Kidney (tissue), 14 donors: ENCODE measurements around the gene GLOD4. TPM values are rescaled to one million over a fixed set of nuclear protein-coding genes. Genes with fewer than 3 reads are reported as not detected.

Experiments
- DNase-seq, 5 donors: peaks; one replicate each; pipeline ENCODE4 v3.0.0-alpha.2; 2013 to 2020
- FAIRE-seq: peaks from 2 replicates; lab custom pipeline; 2012; peaks lifted over from hg19 to GRCh38; lab: Jason Lieb, UNC
- H3K27ac ChIP-seq, 2 donors: one replicate each; pipeline ENCODE4 v1.7.0; 2013; ENCODE audit warnings: low read depth in 2 of 2, low read length in 2 of 2, inconsistent platforms in 1 of 2
- H3K27me3 ChIP-seq: one replicate; pipeline ENCODE4 v1.7.1; 2013; ENCODE audit warnings: low read length, inconsistent platforms; ENCODE audit not compliant: control insufficient read depth, insufficient read depth
- H3K36me3 ChIP-seq, 3 donors: one replicate each; pipeline versions ENCODE4 v1.7.0 to v1.7.1; 2013; ENCODE audit warnings: low read length in 3 of 3, control low read depth in 1 of 3, inconsistent platforms in 1 of 3; ENCODE audit not compliant: insufficient read depth in 3 of 3, control insufficient read depth in 2 of 3
- H3K4me1 ChIP-seq, 3 donors: one replicate each; pipeline versions ENCODE4 v1.7.0 to v1.7.1; 2013; ENCODE audit warnings: low read length in 3 of 3, inconsistent platforms in 1 of 3, low read depth in 1 of 3; ENCODE audit not compliant: control insufficient read depth in 2 of 3, insufficient read depth in 2 of 3
- H3K4me3 ChIP-seq, 3 donors: one replicate each; pipeline versions ENCODE4 v1.7.0 to v1.8.1; 2013; ENCODE audit warnings: low read length in 3 of 3, control low read depth in 1 of 3, inconsistent platforms in 1 of 3
- H3K9ac ChIP-seq, 3 donors: one replicate each; pipeline versions ENCODE4 v1.7.0 to v1.7.1; 2013; ENCODE audit warnings: low read length in 3 of 3, control low read depth in 1 of 3, inconsistent platforms in 1 of 3
- H3K9me3 ChIP-seq, 3 donors: one replicate each; pipeline versions ENCODE4 v1.7.0 to v1.7.1; 2013; ENCODE audit warnings: low read length in 3 of 3, control low read depth in 1 of 3, inconsistent platforms in 1 of 3; ENCODE audit not compliant: control insufficient read depth in 2 of 3, insufficient read depth in 1 of 3
- intact Hi-C: fragments of 100-400 bp; cut with DNase I; formaldehyde crosslinking; loops from one replicate; pipeline ENCODE4 v1.11.1; 2022
- polyA plus RNA-seq: library from polyadenylated mRNA; stranded (reverse); fragments of 350-450 nt; fragmentation: Illumina TruSeq; extraction: RNeasy Lipid Tissue Mini Kit (QIAGEN cat#74804); gene quantifications from one replicate; pipeline ENCODE4 v1.2.3, GENCODE V29; 2014; ENCODE audit warnings: low read depth, low replicate concordance; ENCODE audit not compliant: insufficient read depth
- total RNA-seq: library from RNA; stranded (reverse); fragmentation: NEBNext Ultra II Directional; extraction: Animal tissue kit (Norgen Biotek cat#: 25700); gene quantifications from one replicate; pipeline ENCODE4 v1.2.1, GENCODE V29; 2021
- TF ChIP-seq, protein P1 (sequence below): IDR thresholded peaks from 3 replicates; pipeline ENCODE4 v1.5.1; 2012; ENCODE audit warnings: mild to moderate bottlenecking, moderate library complexity, borderline replicate concordance; ENCODE audit not compliant: insufficient read depth; ENCODE audit errors: extremely low read depth
- donor health status: control.
- donor health status: control.
- donor health status: control.
- donor health status: control.
- donor health status: control.
- donor health status: DM: yes; HTN: yes; CAD: no.
- donor health status: Normal renal cell carcinoma (clear cell type).

The GLOD4 gene
- total and polyA plus RNA-seq, 2 donors from 2014 or later = 70.6 to 90.8 TPM

GRCh38 chr17:773467-774312 lies 8.4 kb downstream of the GLOD4 start:
- Histone ChIP-seq H3K36me3 (peaks cover 15 to 50% (median 48%) of the 10 kb centered on the region in 3 donors), H3K9me3 (no peaks in the 10 kb centered on the region), H3K9ac (no peak overlapping the region), H3K27me3 (no peaks in the 10 kb centered on the region), H3K4me3 (no peak overlapping the region), H3K4me1 (no peaks in the 10 kb centered on the region), H3K27ac (no peak overlapping the region)
- no peak for DNase-seq
- no peak for FAIRE-seq
- TF ChIP-seq, protein P1, sequence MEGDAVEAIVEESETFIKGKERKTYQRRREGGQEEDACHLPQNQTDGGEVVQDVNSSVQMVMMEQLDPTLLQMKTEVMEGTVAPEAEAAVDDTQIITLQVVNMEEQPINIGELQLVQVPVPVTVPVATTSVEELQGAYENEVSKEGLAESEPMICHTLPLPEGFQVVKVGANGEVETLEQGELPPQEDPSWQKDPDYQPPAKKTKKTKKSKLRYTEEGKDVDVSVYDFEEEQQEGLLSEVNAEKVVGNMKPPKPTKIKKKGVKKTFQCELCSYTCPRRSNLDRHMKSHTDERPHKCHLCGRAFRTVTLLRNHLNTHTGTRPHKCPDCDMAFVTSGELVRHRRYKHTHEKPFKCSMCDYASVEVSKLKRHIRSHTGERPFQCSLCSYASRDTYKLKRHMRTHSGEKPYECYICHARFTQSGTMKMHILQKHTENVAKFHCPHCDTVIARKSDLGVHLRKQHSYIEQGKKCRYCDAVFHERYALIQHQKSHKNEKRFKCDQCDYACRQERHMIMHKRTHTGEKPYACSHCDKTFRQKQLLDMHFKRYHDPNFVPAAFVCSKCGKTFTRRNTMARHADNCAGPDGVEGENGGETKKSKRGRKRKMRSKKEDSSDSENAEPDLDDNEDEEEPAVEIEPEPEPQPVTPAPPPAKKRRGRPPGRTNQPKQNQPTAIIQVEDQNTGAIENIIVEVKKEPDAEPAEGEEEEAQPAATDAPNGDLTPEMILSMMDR = no peak
- intact Hi-C loops = no loop called here

GRCh38 chr17:773016-773415 lies 9.1 kb downstream of the GLOD4 start:
- intact Hi-C loops = no loop called here
- no peak overlapping the region for H3K4me3 ChIP-seq
- no peaks in the 10 kb centered on the region for H3K27me3 ChIP-seq
- TF ChIP-seq, protein P1 = no peak
- FAIRE-seq (no peak), DNase-seq (no peak)
- H3K27ac ChIP-seq = no peak overlapping the region
- no peak overlapping the region for H3K9ac ChIP-seq
- peaks cover 13 to 46% (median 45%) of the 10 kb centered on the region in 3 donors for H3K36me3 ChIP-seq
- no peaks in the 10 kb centered on the region for H3K4me1 ChIP-seq
- no peaks in the 10 kb centered on the region for H3K9me3 ChIP-seq

- H3K9ac ChIP-seq = no peak overlapping the region
- intact Hi-C loops = no loop called here
- H3K36me3 ChIP-seq = peaks cover 8 to 34% (median 25%) of the 10 kb centered on the region in 3 donors
- DNase-seq (no peak), FAIRE-seq (no peak)
- no peak overlapping the region for H3K27ac ChIP-seq
- H3K9me3 ChIP-seq = no peaks in the 10 kb centered on the region
- H3K27me3 ChIP-seq = no peaks in the 10 kb centered on the region
- H3K4me1 ChIP-seq = no peaks in the 10 kb centered on the region
- no peak overlapping the region for H3K4me3 ChIP-seq
- TF ChIP-seq, protein P1 = no peak
These were observed 15.0 kb downstream of the GLOD4 start for GRCh38 chr17:767076-767475.
